Measurements from ENCODE around the gene GFY. TPM values are rescaled to one million over a fixed set of nuclear protein-coding genes. Genes with fewer than 3 reads are reported as not detected.

GFY gene
- total and polyA plus RNA-seq, 9 of the 15 experiments (the other 6 are each of a cell fraction or from before 2014, with no cell fraction given): 0.06 to 0.40 (median 0.19) TPM; not detected in 3

DNA sequence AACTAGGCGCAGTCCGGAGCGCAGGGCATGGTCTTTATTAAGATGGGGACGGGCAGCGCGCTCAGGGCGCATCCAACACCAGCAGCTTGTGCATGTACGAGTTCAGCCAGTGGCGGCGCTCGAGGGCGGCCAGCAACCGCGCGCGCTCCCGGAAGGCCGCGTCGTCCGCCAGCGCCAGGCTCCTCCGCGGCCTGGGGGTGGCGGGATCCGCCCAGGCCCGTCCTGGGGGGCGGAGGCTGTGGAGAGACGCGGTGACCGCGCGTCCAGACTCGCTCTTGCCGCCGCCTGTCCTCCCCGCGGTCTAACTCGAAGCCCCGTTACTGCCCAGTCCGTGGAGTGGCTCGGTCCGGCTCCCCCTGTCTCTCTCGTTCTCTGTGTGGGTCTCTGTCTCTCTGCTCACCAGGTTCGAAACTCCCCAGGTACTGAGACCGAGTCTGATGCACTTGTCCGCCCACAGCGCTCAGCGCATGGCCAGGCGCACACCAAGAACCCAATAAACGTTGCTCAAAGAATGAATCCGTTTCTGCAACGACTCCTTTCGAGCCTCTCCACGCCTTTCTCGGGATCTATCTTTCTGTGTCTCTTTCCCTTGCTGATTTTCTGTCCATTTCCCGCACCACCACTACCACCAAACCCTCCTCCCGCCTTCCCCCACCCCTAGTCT lies 2.6 kb upstream of the GFY start (continued):
- TF ChIP-seq E2F8 (IDR thresholded peaks at IDR 0.05; ENCODE audit: low read depth, partially characterized antibody) (peak; percentile 28), EZH2 (IDR thresholded peaks at IDR 0.05; ENCODE audit: borderline replicate concordance, low read depth, low read length) (no peak), ZBTB11 (CRISPR knock-in tag; IDR thresholded peaks at IDR 0.05) (peak in 1 of 3 experiments; percentile 66; a peak in 2 of 6 replicates), TFAP4 (CRISPR knock-in tag; IDR thresholded peaks at IDR 0.05; ENCODE audit: borderline replicate concordance) (peak; percentile 78), MYNN (IDR thresholded peaks at IDR 0.05) (no peak), MYNN (CRISPR knock-in tag; IDR thresholded peaks at IDR 0.05) (no peak), ZNF655 (CRISPR knock-in tag; IDR thresholded peaks at IDR 0.05) (no peak), ZNF324 (CRISPR knock-in tag; IDR thresholded peaks at IDR 0.05) (no peak), HDGF (IDR thresholded peaks at IDR 0.05) (peak; percentile 65; the same call in 1 of the 2 replicates), MTA2 (IDR thresholded peaks at IDR 0.05; ENCODE audit: low read depth) (no peak; the same call in 1 of the 2 replicates), HMGN3 (IDR thresholded peaks at IDR 0.05; ENCODE audit: borderline replicate concordance, extremely low read depth, insufficient read length, low read depth, low read length) (peak; percentile 90), SNAPC5 (CRISPR knock-in tag; IDR thresholded peaks at IDR 0.05) (no peak), EWSR1 (IDR thresholded peaks at IDR 0.05; ENCODE audit: borderline replicate concordance, low read depth, partially characterized antibody) (no peak), KAT2B (IDR thresholded peaks at IDR 0.05; ENCODE audit: low read depth, low read length) (no peak), BCOR (IDR thresholded peaks at IDR 0.05) (peak; percentile 79), THRAP3 (IDR thresholded peaks at IDR 0.05; ENCODE audit: borderline replicate concordance) (no peak)
- TF ChIP-seq, protein P1, sequence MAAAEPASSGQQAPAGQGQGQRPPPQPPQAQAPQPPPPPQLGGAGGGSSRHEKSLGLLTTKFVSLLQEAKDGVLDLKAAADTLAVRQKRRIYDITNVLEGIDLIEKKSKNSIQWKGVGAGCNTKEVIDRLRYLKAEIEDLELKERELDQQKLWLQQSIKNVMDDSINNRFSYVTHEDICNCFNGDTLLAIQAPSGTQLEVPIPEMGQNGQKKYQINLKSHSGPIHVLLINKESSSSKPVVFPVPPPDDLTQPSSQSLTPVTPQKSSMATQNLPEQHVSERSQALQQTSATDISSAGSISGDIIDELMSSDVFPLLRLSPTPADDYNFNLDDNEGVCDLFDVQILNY (CRISPR knock-in tag; IDR thresholded peaks at IDR 0.05): peak; percentile 94; the same call in 1 of the 2 replicates
